Placental pericyte (primary cell): ENCODE measurements around the gene NFAT5. TPM values are rescaled to one million over a fixed set of nuclear protein-coding genes. Genes with fewer than 3 reads are reported as not detected.

Experiments used
- small RNA-seq: library from RNA; depleted of rRNA; stranded (forward); fragments of <200 nt; gene quantifications from one replicate; pipeline ENCODE3, GENCODE V24; 2012; ENCODE audit warnings: low replicate concordance
- total RNA-seq: library from RNA; depleted of rRNA; stranded (reverse); fragments of >200 nt; gene quantifications from 2 replicates; pipeline ENCODE4 v1.2.3, GENCODE V29; 2012

Gene NFAT5
- 46.4 and 57.1 TPM in 2 replicates for total RNA-seq

GRCh38 chr16:69565671-69566239 is at the start of gene NFAT5:
Gene NFAT5 (plus strand): TSS chr16:69565966. CDS start chr16:69566302, 336 bp downstream.

GRCh38 chr16:69726313-69727060 is 160.7 kb downstream of the NFAT5 start, which contains the start of gene NQO1:
Gene NQO1 (minus strand): TSS chr16:69726560. CDS start chr16:69726439, 121 bp downstream.

Small RNAs within 50 kb of the gene (small RNA-seq; reads per million reads assigned to genes)
- gene MIR1538: not detected

Other genes with a start within 250 kb of the NFAT5 start
- gene PDF, start 235.4 kb upstream of the NFAT5 start, total RNA-seq: 15.1 and 20.5 TPM in 2 replicates
- 24.9 and 44.1 TPM in 2 replicates for gene COG8, start 226.4 kb upstream of the NFAT5 start, total RNA-seq
- gene NIP7, start 226.2 kb upstream of the NFAT5 start, total RNA-seq: 18.8 and 45.2 TPM in 2 replicates
- 0.44 TPM in 1 of 2 replicates, not detected in the other for gene TMED6, start 214.2 kb upstream of the NFAT5 start, total RNA-seq
- gene TERF2, start 180.0 kb upstream of the NFAT5 start, total RNA-seq: 9.8 and 12.9 TPM in 2 replicates
- gene CYB5B, start 141.3 kb upstream of the NFAT5 start, total RNA-seq: 74.8 and 184 TPM in 2 replicates
- gene NQO1, start 160.6 kb downstream of the NFAT5 start, total RNA-seq: 301 and 517 TPM in 2 replicates
- gene NOB1, start 189.0 kb downstream of the NFAT5 start, total RNA-seq: 23.2 and 48.6 TPM in 2 replicates
- gene WWP2, start 196.4 kb downstream of the NFAT5 start, total RNA-seq: 30.0 and 39.8 TPM in 2 replicates